Prostate gland (tissue), 2 donors: ENCODE results near the gene KRT75. TPM values are rescaled to one million over a fixed set of nuclear protein-coding genes. Genes with fewer than 3 reads are reported as not detected.

Experiments
- DNase-seq: peaks from one replicate; pipeline ENCODE4 v3.0.0-alpha.2; 2019; ENCODE audit warnings: low spot score
- H3K27ac ChIP-seq, 2 donors: fragments of 200-600 bp; sonication (generic); 2 replicates each; pipeline ENCODE4 v1.5.1; 2017 to 2019
- H3K27me3 ChIP-seq: fragments of 200-600 bp; sonication (generic); replicated peaks from 2 replicates; pipeline ENCODE4 v1.5.1; 2019; ENCODE audit not compliant: insufficient read depth
- H3K36me3 ChIP-seq, 2 donors: fragments of 200-600 bp; sonication (generic); 1 replicate in 1 of 2; 2 replicates in 1 of 2; pipeline versions ENCODE4 v1.5.1 to v1.8.1; 2017 to 2019
- H3K4me1 ChIP-seq: fragments of 200-600 bp; sonication (generic); replicated peaks from 2 replicates; pipeline ENCODE4 v1.5.1; 2019
- H3K4me3 ChIP-seq, 2 donors: fragments of 200-600 bp; sonication (generic); 2 replicates each; pipeline ENCODE4 v1.5.1; 2017 to 2019
- H3K9me3 ChIP-seq: fragments of 200-600 bp; sonication (generic); 2 replicates; pipeline ENCODE4 v1.5.1; 2017
- POLR2A ChIP-seq: fragments of 450-650 bp; IDR thresholded peaks from one replicate; pipeline ENCODE4 v1.6.1; 2016; ENCODE audit warnings: antibody characterized with exemption, mild to moderate bottlenecking
- POLR2AphosphoS5 ChIP-seq: sonication (generic); formaldehyde crosslinking; IDR thresholded peaks from one replicate; pipeline ENCODE4 v1.6.1; 2017; ENCODE audit warnings: antibody characterized with exemption
- WGBS: methylation state at CpG from one replicate; pipeline ENCODE4 v1.1.5; 2018; 5-methylcytosine and 5-hydroxymethylcytosine counted together
- intact Hi-C: fragments of 100-400 bp; cut with DNase I; formaldehyde crosslinking; loops from one replicate; pipeline ENCODE4 v1.14.2; 2022
- total RNA-seq, 2 donors: library from RNA; depleted of rRNA; stranded (reverse); fragments of >200 nt; gene quantifications; one replicate each; pipeline ENCODE4 v1.1.0, GENCODE V29; 2016
- TF ChIP-seq, protein P1 (sequence below), 4 experiments: fragments of 200-600 bp in 2 of 4; fragments of 450-650 bp in 2 of 4; sonication (generic) in 2 of 4; IDR thresholded peaks; 1 replicate in 3 of 4; 2 replicates in 1 of 4; pipeline ENCODE4 v1.5.1; 2016 to 2019; ENCODE audit warnings: antibody characterized with exemption in 4 of 4, mild to moderate bottlenecking in 2 of 4, moderate library complexity in 2 of 4

The KRT75 gene
- total RNA-seq, 2 donors from 2014 or later, result not detected

DNA sequence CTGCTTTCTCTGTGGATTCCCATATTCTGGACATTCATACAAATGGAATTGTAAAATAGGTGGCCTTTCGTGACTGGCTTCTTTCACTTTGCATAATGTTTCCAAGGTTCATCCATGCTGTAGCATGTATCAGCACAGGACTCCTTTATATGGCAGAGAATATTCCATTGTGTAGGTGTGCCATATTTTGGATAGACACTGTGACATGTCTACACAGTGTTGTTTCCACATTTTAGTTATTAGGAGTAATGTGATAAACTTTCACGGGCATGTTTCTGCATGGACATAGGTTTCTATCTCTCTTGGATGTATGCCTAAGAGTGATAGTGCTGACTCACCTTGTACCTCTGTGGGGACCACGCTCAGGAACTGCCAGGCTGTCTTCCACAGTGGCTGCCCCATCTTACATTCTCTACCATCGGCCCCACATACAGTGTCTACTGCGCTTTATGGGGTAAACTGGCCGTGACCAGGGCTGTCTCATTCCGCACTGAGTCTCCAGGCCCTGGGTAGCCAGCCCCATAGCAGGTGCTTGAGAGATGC, 41.6 kb downstream of the KRT75 start:
- DNase-seq, result no peak
- no peak overlapping the region for H3K27ac ChIP-seq
- H3K4me1 ChIP-seq, result no peaks in the 10 kb centered on the region
- intact Hi-C loops, result no loop called here
- 77% methylated on average over 7 of the region's 7 CpGs for WGBS
- H3K36me3 ChIP-seq, result no peaks in the 10 kb centered on the region
- no peaks in the 10 kb centered on the region for H3K9me3 ChIP-seq
- TF ChIP-seq, protein P1, sequence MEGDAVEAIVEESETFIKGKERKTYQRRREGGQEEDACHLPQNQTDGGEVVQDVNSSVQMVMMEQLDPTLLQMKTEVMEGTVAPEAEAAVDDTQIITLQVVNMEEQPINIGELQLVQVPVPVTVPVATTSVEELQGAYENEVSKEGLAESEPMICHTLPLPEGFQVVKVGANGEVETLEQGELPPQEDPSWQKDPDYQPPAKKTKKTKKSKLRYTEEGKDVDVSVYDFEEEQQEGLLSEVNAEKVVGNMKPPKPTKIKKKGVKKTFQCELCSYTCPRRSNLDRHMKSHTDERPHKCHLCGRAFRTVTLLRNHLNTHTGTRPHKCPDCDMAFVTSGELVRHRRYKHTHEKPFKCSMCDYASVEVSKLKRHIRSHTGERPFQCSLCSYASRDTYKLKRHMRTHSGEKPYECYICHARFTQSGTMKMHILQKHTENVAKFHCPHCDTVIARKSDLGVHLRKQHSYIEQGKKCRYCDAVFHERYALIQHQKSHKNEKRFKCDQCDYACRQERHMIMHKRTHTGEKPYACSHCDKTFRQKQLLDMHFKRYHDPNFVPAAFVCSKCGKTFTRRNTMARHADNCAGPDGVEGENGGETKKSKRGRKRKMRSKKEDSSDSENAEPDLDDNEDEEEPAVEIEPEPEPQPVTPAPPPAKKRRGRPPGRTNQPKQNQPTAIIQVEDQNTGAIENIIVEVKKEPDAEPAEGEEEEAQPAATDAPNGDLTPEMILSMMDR (IDR thresholded peaks at IDR 0.05), result no peak
- TF ChIP-seq POLR2A (no peak), POLR2AphosphoS5 (no peak)
- no peak overlapping the region for H3K4me3 ChIP-seq
- no peaks in the 10 kb centered on the region for H3K27me3 ChIP-seq

DNA sequence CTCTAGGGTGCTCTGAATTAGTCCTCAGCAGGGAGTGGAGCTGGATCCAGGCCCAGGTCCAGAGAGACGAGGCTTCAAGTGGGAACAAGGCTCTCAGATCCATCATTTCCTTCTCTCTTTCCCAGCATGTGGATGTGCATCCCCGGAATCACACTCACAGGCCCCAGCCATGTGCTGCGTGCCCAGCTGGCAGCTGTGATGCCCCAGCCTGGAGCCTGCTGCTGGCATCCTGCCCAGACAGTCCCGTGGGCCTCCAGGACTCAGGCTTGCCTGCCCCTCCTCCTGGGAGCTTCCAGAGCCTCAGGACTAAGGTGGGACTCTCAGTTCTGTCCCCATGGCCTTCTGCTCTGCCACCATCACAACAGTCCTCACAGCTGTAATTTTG, 42.6 kb downstream of the KRT75 start:
- no peak overlapping the region for H3K4me3 ChIP-seq
- no peaks in the 10 kb centered on the region for H3K4me1 ChIP-seq
- no peaks in the 10 kb centered on the region for H3K9me3 ChIP-seq
- 7% methylated on average over 4 of the region's 4 CpGs for WGBS
- H3K27me3 ChIP-seq, result no peaks in the 10 kb centered on the region
- H3K36me3 ChIP-seq, result no peaks in the 10 kb centered on the region
- H3K27ac ChIP-seq, result no peak overlapping the region
- intact Hi-C loops, result no loop called here
- DNase-seq, result no peak
- no peak for TF ChIP-seq POLR2AphosphoS5

DNA sequence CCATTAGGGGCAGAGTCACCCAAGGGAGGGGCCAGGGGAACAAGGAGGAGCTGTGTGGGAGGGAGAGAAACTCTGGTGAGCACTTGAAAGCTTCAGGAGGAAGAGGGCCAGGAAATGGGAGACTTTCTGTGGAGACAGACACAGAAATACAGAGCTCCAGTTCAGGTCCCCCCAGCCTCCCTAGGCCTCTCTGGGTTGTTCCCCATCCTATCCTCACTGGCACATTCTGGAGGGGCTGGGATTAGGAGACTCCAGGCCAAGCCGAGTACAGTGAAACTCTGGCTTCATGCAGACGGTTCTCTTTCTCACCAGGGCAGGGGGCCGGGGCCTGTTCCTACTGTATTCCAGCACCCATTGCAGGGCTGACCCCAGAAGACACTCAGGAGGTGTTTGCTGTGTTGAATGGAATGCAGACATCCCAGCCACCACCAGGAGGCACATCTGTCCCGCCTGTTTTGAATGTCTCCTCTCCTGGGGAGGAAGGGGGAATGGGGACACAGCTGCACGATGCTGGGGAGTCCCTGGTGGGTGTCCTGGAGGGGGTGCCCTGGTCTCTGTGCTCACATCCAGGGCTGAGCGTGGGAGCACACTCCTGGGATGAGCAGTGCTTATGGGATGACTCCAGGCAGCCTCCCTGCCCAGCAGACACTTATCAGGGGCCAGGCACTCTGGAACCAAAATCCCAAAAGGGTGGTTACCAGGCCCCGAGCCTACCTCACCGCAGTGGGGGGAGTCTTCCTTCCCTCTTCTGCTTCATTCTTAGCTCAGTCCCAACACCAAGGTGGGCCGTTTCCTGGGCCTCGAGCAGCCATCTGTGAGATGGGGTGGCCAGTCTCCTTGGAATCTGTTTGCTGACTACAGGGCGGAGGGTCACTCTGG, 43.2 kb downstream of the KRT75 start:
- no peak overlapping the region for H3K4me3 ChIP-seq
- H3K36me3 ChIP-seq, result no peaks in the 10 kb centered on the region
- H3K4me1 ChIP-seq, result no peaks in the 10 kb centered on the region
- H3K27me3 ChIP-seq, result no peaks in the 10 kb centered on the region
- no peak overlapping the region for H3K27ac ChIP-seq
- no peak for DNase-seq
- no peak for TF ChIP-seq POLR2AphosphoS5
- TF ChIP-seq, protein P1 (IDR thresholded peaks at IDR 0.05), result peak in 3 of 4 experiments; percentile 35 to 66 (median 60)
- intact Hi-C loops, result no loop called here
- 78% methylated on average over 10 of the region's 11 CpGs for WGBS
- no peaks in the 10 kb centered on the region for H3K9me3 ChIP-seq

DNA sequence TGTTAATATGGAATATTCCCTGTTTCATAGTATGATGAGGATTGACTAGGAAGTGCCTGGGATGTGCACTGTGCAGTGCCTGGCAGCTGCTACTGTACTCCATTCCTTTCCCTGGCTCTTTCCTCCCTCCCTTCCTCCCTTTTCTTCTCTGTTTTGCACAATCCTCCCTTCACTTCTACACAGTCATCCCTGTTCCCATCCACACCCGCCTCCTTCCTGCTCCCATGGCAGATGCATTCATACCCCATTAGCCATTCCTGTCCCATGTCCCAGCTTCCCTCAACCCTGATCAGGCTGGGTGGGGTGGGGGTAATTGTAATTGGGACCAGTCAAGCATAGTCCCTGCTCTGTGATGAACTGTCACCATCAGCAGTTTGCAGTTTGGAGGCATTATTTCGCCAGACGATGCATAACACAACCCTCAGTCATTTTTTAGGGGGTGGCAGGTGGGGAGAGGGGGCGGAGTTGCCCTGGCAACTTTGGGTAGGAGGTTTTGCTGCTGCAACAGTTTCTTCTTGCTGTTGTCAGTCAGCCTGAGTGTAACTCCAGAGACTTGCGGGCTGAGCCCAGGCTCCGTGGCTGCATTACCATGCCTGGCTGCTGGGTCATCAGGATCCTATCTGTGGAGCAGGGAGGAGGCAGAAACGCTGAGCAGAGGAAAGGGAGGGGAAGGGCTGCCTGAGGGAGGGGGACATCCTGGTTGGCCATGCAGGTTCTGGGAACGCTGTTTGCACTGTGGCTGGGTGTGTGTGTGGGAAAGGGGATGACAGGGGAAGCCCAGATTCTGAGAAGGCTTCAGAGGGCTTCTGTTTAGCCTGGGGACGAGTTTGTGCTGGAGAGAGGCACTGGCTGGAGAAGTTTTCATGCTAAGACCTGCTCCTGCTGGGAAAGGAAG, 44.6 kb downstream of the KRT75 start:
- intact Hi-C loops, result no loop called here
- no peaks in the 10 kb centered on the region for H3K36me3 ChIP-seq
- DNase-seq, result peak; percentile 22
- WGBS, result 30% methylated on average over 9 of the region's 9 CpGs
- TF ChIP-seq POLR2AphosphoS5 (no peak), POLR2A (no peak)
- TF ChIP-seq, protein P1 (IDR thresholded peaks at IDR 0.05), result no peak
- H3K27ac ChIP-seq, result no peak overlapping the region
- H3K4me1 ChIP-seq, result no peaks in the 10 kb centered on the region
- no peaks in the 10 kb centered on the region for H3K9me3 ChIP-seq
- H3K4me3 ChIP-seq, result no peak overlapping the region
- H3K27me3 ChIP-seq, result no peaks in the 10 kb centered on the region

DNA sequence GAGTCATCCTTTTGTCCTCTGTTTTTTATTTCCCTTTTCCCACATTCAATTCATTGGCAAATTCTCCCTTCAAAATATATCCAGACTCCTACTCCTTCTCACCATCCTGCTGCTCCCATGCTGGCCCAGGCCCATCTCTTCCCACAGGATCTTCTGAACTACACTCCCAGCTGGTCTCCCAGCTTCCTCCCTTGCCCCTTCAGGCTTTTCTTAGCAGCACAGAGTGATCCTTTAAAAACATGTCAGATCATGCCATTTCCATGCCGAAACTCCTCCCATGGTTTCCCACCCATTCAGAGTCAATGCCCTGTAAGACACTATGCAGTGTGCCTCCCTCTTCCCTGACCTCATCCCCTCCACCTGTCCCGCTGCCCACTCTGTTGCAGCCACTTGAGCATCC, 46.3 kb downstream of the KRT75 start:
- 74% methylated on average over 2 of the region's 2 CpGs for WGBS

More for the DNA sequence above, 46.3 kb downstream of the KRT75 start:
- intact Hi-C loops, result no loop called here
- H3K27me3 ChIP-seq, result no peaks in the 10 kb centered on the region
- no peak overlapping the region for H3K4me3 ChIP-seq
- DNase-seq, result no peak
- no peaks in the 10 kb centered on the region for H3K4me1 ChIP-seq
- no peak overlapping the region for H3K27ac ChIP-seq
- H3K9me3 ChIP-seq, result no peaks in the 10 kb centered on the region
- TF ChIP-seq POLR2AphosphoS5, result no peak
- TF ChIP-seq, protein P1 (IDR thresholded peaks at IDR 0.05), result no peak
- TF ChIP-seq POLR2A, result no peak
- H3K36me3 ChIP-seq, result no peaks in the 10 kb centered on the region
